SU-DHL-6 (cell line): ENCODE measurements around the gene GPX2.

Experiments used
- H2AFZ ChIP-seq: fragments of 200-600 bp; sonication (generic); 2 replicates; pipeline ENCODE4 v1.6.1; 2014; ENCODE audit warnings: low read depth, mild to moderate bottlenecking, moderate library complexity, mixed read lengths, antibody characterized with exemption, low read length; ENCODE audit not compliant: severe bottlenecking
- H3F3A ChIP-seq: fragments of 200-600 bp; shearing (Covaris generic); 2 replicates; pipeline ENCODE4 v1.6.0; 2016; ENCODE audit warnings: antibody characterized with exemption, mild to moderate bottlenecking; ENCODE audit not compliant: insufficient read depth
- H3K27ac ChIP-seq: fragments of 200-600 bp; sonication (generic); 2 replicates; pipeline ENCODE4 v1.5.1; 2016; ENCODE audit warnings: low read depth, mild to moderate bottlenecking, low read length, moderate library complexity, mixed read lengths
- H3K27me3 ChIP-seq: fragments of 200-600 bp; sonication (generic), shearing (Covaris generic); 2 replicates; pipeline ENCODE4 v1.6.0; 2014; ENCODE audit warnings: mild to moderate bottlenecking, low read length
- H3K36me3 ChIP-seq: fragments of 200-600 bp; sonication (generic); 2 replicates; pipeline ENCODE4 v1.6.1; 2014; ENCODE audit warnings: mild to moderate bottlenecking, low read length, mixed read lengths
- H3K4me2 ChIP-seq: fragments of 300-600, 200-600 bp; shearing (Covaris generic), sonication (generic); 2 replicates; pipeline ENCODE4 v1.6.0; 2014; ENCODE audit warnings: low read length, low read depth, mild to moderate bottlenecking; ENCODE audit not compliant: poor library complexity, severe bottlenecking
- H3K4me3 ChIP-seq: fragments of 200-600 bp; sonication (generic); 2 replicates; pipeline ENCODE4 v1.5.1; 2014; ENCODE audit warnings: antibody characterized with exemption, low read length, mild to moderate bottlenecking, mixed read lengths; ENCODE audit not compliant: insufficient read depth, poor library complexity, severe bottlenecking
- H3K79me2 ChIP-seq: fragments of 200-600 bp; sonication (generic); 2 replicates; pipeline ENCODE4 v1.6.1; 2014; ENCODE audit warnings: mild to moderate bottlenecking, low read length, moderate library complexity; ENCODE audit not compliant: insufficient read depth
- H3K9ac ChIP-seq: fragments of 200-600 bp; sonication (generic); 2 replicates; pipeline ENCODE4 v1.7.0; 2014; ENCODE audit warnings: mild to moderate bottlenecking, low read length
- H3K9me2 ChIP-seq: fragments of 200-600 bp; sonication (generic); replicated peaks from 2 replicates; pipeline ENCODE4 v1.6.1; 2014; ENCODE audit warnings: low read length; ENCODE audit not compliant: insufficient read depth
- H3K9me3 ChIP-seq: fragments of 200-600 bp; sonication (generic); 2 replicates; pipeline ENCODE4 v1.6.1; 2014; ENCODE audit warnings: low read length, mixed read lengths; ENCODE audit not compliant: insufficient read depth
- H4K20me1 ChIP-seq: fragments of 200-600 bp; sonication (generic); 2 replicates; pipeline ENCODE4 v1.6.1; 2014; ENCODE audit warnings: low read depth, mild to moderate bottlenecking, antibody characterized with exemption, low read length, moderate library complexity, mixed read lengths
- EZH2phosphoT487 ChIP-seq: fragments of 200-600 bp; sonication (generic), shearing (Covaris generic); conservative IDR thresholded peaks from 2 replicates; pipeline ENCODE4 v1.6.1; 2018; ENCODE audit warnings: mild to moderate bottlenecking, antibody characterized with exemption, low read length, moderate library complexity, mixed read lengths
- TF ChIP-seq, protein P1 (sequence below): fragments of 200-600 bp; sonication (generic); IDR thresholded peaks from one replicate; pipeline ENCODE4 v1.5.1; 2017; ENCODE audit warnings: antibody characterized with exemption, mild to moderate bottlenecking, low read length, moderate library complexity; ENCODE audit not compliant: insufficient read depth, poor library complexity, severe bottlenecking

Gene GPX2

DNA sequence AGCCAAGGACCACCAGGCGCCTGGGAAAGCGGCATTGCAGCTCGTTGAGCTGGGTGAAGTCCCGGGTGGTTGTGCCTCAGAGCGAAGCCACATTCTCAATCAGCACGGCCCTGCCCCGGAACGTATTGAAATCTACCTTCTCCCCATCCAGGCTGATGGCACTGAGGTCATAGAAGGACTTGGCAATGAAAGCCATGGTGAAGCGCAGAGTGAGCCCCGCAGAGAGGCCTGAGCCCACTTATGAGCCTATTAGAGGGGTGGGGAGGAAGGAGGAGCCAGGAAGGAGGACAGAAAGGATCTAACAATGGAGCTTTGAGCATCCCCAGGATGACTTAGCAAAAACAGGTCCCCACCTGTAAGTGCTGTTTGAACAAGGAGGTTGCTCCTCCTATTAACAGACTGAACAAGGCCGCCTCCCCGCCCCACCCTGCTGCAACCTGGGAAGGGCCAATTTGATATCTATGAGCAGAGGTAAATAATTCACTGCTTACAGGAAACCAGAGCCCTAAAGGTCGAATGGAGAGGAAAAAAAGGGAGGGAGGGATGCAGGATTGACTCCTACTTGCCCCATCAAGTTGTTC, at the start of gene GPX2:
Gene GPX2, minus strand, starts transcription at position 215 of the 581 bp plus-strand sequence. Its CDS starts 19 bp downstream, at position 196.
- no peak within 1 kb of the TSS for H2AFZ ChIP-seq
- no peak within 1 kb of the TSS for H3K27ac ChIP-seq
- H3K9me3 ChIP-seq: no peaks in the 10 kb centered on the region
- H3K4me2 ChIP-seq: no peak within 1 kb of the TSS
- H3F3A ChIP-seq: no peaks in the 10 kb centered on the region
- H3K4me3 ChIP-seq: no peak within 1 kb of the TSS
- H4K20me1 ChIP-seq: no peaks in the 10 kb centered on the region
- TF ChIP-seq, protein P1, sequence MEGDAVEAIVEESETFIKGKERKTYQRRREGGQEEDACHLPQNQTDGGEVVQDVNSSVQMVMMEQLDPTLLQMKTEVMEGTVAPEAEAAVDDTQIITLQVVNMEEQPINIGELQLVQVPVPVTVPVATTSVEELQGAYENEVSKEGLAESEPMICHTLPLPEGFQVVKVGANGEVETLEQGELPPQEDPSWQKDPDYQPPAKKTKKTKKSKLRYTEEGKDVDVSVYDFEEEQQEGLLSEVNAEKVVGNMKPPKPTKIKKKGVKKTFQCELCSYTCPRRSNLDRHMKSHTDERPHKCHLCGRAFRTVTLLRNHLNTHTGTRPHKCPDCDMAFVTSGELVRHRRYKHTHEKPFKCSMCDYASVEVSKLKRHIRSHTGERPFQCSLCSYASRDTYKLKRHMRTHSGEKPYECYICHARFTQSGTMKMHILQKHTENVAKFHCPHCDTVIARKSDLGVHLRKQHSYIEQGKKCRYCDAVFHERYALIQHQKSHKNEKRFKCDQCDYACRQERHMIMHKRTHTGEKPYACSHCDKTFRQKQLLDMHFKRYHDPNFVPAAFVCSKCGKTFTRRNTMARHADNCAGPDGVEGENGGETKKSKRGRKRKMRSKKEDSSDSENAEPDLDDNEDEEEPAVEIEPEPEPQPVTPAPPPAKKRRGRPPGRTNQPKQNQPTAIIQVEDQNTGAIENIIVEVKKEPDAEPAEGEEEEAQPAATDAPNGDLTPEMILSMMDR: no peak
- TF ChIP-seq EZH2phosphoT487: no peak
- H3K9ac ChIP-seq: no peak within 1 kb of the TSS
- H3K36me3 ChIP-seq: no peaks in the 10 kb centered on the region
- H3K27me3 ChIP-seq: no peaks in the 10 kb centered on the region
- H3K79me2 ChIP-seq: no peaks in the 10 kb centered on the region
- H3K9me2 ChIP-seq: no peaks in the 10 kb centered on the region

DNA sequence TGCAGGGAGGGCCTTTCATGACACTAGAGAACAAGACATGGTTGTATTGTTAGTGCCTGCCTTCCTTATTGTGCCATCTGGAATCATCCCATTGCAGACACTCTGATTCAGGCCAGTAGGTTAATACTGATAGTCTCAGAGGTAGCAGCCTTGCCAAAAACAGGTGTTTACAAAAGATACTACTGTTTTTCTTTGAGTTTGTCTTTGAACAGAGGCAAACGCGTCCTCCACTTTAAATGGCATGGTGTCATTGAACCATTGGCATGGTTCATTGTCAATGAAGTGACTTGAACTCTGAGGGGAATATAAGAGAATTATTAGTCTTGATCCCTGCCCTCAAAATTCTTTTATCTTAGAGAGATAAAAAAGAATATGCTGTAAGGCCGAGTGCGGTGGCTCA, 48.4 kb upstream of the GPX2 start:
- no peak overlapping the region for H3K9ac ChIP-seq
- H2AFZ ChIP-seq: no peak overlapping the region
- H3K4me2 ChIP-seq: no peak overlapping the region
- no peaks in the 10 kb centered on the region for H3K9me2 ChIP-seq
- no peaks in the 10 kb centered on the region for H3K9me3 ChIP-seq
- no peaks in the 10 kb centered on the region for H3F3A ChIP-seq
- peaks cover 25% of the 10 kb centered on the region for H3K79me2 ChIP-seq
- TF ChIP-seq EZH2phosphoT487: no peak
- TF ChIP-seq, protein P1: no peak
- H4K20me1 ChIP-seq: no peaks in the 10 kb centered on the region
- no peak overlapping the region for H3K4me3 ChIP-seq
- no peaks in the 10 kb centered on the region for H3K27me3 ChIP-seq
- no peaks in the 10 kb centered on the region for H3K36me3 ChIP-seq
- H3K27ac ChIP-seq: no peak overlapping the region

- Histone ChIP-seq H3K9ac (no peak overlapping the region), H2AFZ (no peak overlapping the region), H3K79me2 (peaks cover 25% of the 10 kb centered on the region), H4K20me1 (no peaks in the 10 kb centered on the region), H3K4me3 (no peak overlapping the region), H3K9me3 (no peaks in the 10 kb centered on the region), H3K4me2 (no peak overlapping the region), H3K9me2 (no peaks in the 10 kb centered on the region), H3K36me3 (no peaks in the 10 kb centered on the region), H3K27me3 (no peaks in the 10 kb centered on the region), H3F3A (no peaks in the 10 kb centered on the region), H3K27ac (no peak overlapping the region)
- TF ChIP-seq, protein P1: no peak
- no peak for TF ChIP-seq EZH2phosphoT487
Measured at GRCh38 chr14:64990296-64990695, 47.8 kb upstream of the GPX2 start.
